Hepatocyte (in vitro differentiated cells): ENCODE measurements around the gene FICD.

ENCODE experiments used
- CTCF ChIP-seq: fragments of 200-600 bp; sonication (generic); IDR thresholded peaks from 2 replicates; pipeline ENCODE4 v1.5.1; 2016; ENCODE audit warnings: antibody characterized with exemption, mild to moderate bottlenecking; ENCODE audit not compliant: poor library complexity
- EZH2 ChIP-seq: fragments of 200-600 bp; sonication (generic); IDR thresholded peaks from 2 replicates; pipeline ENCODE4 v1.6.1; 2016; ENCODE audit warnings: antibody characterized with exemption, mild to moderate bottlenecking, borderline replicate concordance

- no peak for TF ChIP-seq CTCF
- no peak for TF ChIP-seq EZH2
Observed at GRCh38 chr12:108507971-108508642, 7.0 kb upstream of the FICD start.
